SJSA1 (cell line): ENCODE data around the gene ACKR2. TPM values are rescaled to one million over a fixed set of nuclear protein-coding genes. Genes with fewer than 3 reads are reported as not detected.
A peak's percentile ranks its signal among the peaks of the same experiment; 100 is the strongest.
"Not testable (repeated sequence)": the region's sequence is repeated elsewhere in the genome, so short reads cannot be mapped to it uniquely, and the experiment has no call there.

Experiments
- DNase-seq, 2 experiments: peaks; one replicate each; pipeline ENCODE4 v3.0.0-alpha.2; 2015 to 2020; ENCODE audit warnings: low spot score in 2 of 2, low read depth in 1 of 2
- H3K27ac ChIP-seq: fragments of 250-450 bp; sonication (Bioruptor Pico); 2 replicates; pipeline ENCODE4 v1.5.1; 2020; ENCODE audit warnings: mild to moderate bottlenecking, moderate library complexity
- H3K27me3 ChIP-seq: fragments of 250-450 bp; sonication (Bioruptor Pico); replicated peaks from 2 replicates; pipeline ENCODE4 v1.5.1; 2020; ENCODE audit warnings: mild to moderate bottlenecking, moderate library complexity
- H3K36me3 ChIP-seq: fragments of 250-450 bp; sonication (Bioruptor Pico); 2 replicates; pipeline ENCODE4 v1.5.1; 2020; ENCODE audit warnings: mild to moderate bottlenecking
- H3K4me1 ChIP-seq: fragments of 250-450 bp; sonication (Bioruptor Pico); replicated peaks from 2 replicates; pipeline ENCODE4 v1.6.1; 2021; ENCODE audit warnings: mild to moderate bottlenecking
- H3K4me3 ChIP-seq: fragments of 250-450 bp; sonication (Bioruptor Pico); 2 replicates; pipeline ENCODE4 v1.5.1; 2020; ENCODE audit warnings: mild to moderate bottlenecking
- H3K9me3 ChIP-seq: fragments of 250-450 bp; sonication (Bioruptor Pico); replicated peaks from 2 replicates; pipeline ENCODE4 v1.5.1; 2020; ENCODE audit warnings: mild to moderate bottlenecking
- total RNA-seq: library from RNA; depleted of rRNA; stranded (reverse); fragments of >200 nt; shearing (Covaris generic); gene quantifications from 2 replicates; pipeline ENCODE4 v1.2.3, GENCODE V29; 2014

ACKR2 gene
- total RNA-seq, 1 experiment from 2014 or later = not detected

GRCh38 chr3:42805141-42805821 is 4.0 kb upstream of the ACKR2 start:
- Histone ChIP-seq H3K36me3 (peaks cover 19% of the 10 kb centered on the region), H3K27ac (no peak overlapping the region), H3K27me3 (0 out of 2 replicates have a peak, but pooled peaks cover 3% of the 10 kb centered on the region), H3K4me1 (peaks cover 8% of the 10 kb centered on the region), H3K9me3 (no peaks in the 10 kb centered on the region), H3K4me3 (peak overlapping the region; percentile 65)
- no peak for DNase-seq

GRCh38 chr3:42807929-42808328 is 1.3 kb upstream of the ACKR2 start:
- DNase-seq = no peak

GRCh38 chr3:42810706-42811105 is 1.5 kb downstream of the ACKR2 start:
- not testable (repeated sequence) for H3K4me3 ChIP-seq, H3K4me1 ChIP-seq, H3K36me3 ChIP-seq, H3K27ac ChIP-seq, DNase-seq, H3K27me3 ChIP-seq, H3K9me3 ChIP-seq

More at GRCh38 chr3:42807929-42808328, 1.3 kb upstream of the ACKR2 start:
- no peak overlapping the region for H3K27ac ChIP-seq
- peaks cover 3% of the 10 kb centered on the region for H3K4me1 ChIP-seq
- no peaks in the 10 kb centered on the region for H3K9me3 ChIP-seq
- H3K4me3 ChIP-seq = no peak overlapping the region
- peaks cover 6% of the 10 kb centered on the region for H3K36me3 ChIP-seq
- H3K27me3 ChIP-seq = 0 out of 2 replicates have a peak, but pooled peaks cover 3% of the 10 kb centered on the region

GRCh38 chr3:42811118-42811883 is 2.1 kb downstream of the ACKR2 start:
- H3K4me1 ChIP-seq, DNase-seq, H3K27ac ChIP-seq, H3K4me3 ChIP-seq, H3K9me3 ChIP-seq, H3K36me3 ChIP-seq, H3K27me3 ChIP-seq: not testable (repeated sequence)

- H3K36me3 ChIP-seq = no peaks in the 10 kb centered on the region
- DNase-seq = no peak
- H3K27me3 ChIP-seq = no peaks in the 10 kb centered on the region
- H3K4me1 ChIP-seq = no peaks in the 10 kb centered on the region
- H3K4me3 ChIP-seq = no peak overlapping the region
- H3K9me3 ChIP-seq = no peaks in the 10 kb centered on the region
- no peak overlapping the region for H3K27ac ChIP-seq
Measured at GRCh38 chr3:42814246-42814645, 5.0 kb downstream of the ACKR2 start.

GRCh38 chr3:42814914-42815507 is 5.8 kb downstream of the ACKR2 start:
- Histone ChIP-seq H3K9me3 (no peaks in the 10 kb centered on the region), H3K4me1 (no peaks in the 10 kb centered on the region), H3K27me3 (no peaks in the 10 kb centered on the region), H3K36me3 (no peaks in the 10 kb centered on the region), H3K27ac (no peak overlapping the region), H3K4me3 (no peak overlapping the region)
- DNase-seq = no peak

- H3K27ac ChIP-seq = no peak overlapping the region
- no peaks in the 10 kb centered on the region for H3K9me3 ChIP-seq
- H3K27me3 ChIP-seq = no peaks in the 10 kb centered on the region
- no peaks in the 10 kb centered on the region for H3K4me1 ChIP-seq
- H3K4me3 ChIP-seq = no peak overlapping the region
- no peaks in the 10 kb centered on the region for H3K36me3 ChIP-seq
- DNase-seq = no peak
Measured at GRCh38 chr3:42815826-42816225, 6.6 kb downstream of the ACKR2 start.

GRCh38 chr3:42819351-42819965 is 10.2 kb downstream of the ACKR2 start:
- Histone ChIP-seq H3K9me3 (no peaks in the 10 kb centered on the region), H3K4me3 (no peak overlapping the region), H3K27me3 (no peaks in the 10 kb centered on the region), H3K36me3 (no peaks in the 10 kb centered on the region), H3K27ac (no peak overlapping the region), H3K4me1 (no peaks in the 10 kb centered on the region)
- no peak for DNase-seq

- Histone ChIP-seq H3K4me1 (no peaks in the 10 kb centered on the region), H3K27ac (no peak overlapping the region), H3K4me3 (no peak overlapping the region), H3K9me3 (no peaks in the 10 kb centered on the region), H3K36me3 (no peaks in the 10 kb centered on the region), H3K27me3 (no peaks in the 10 kb centered on the region)
- DNase-seq = no peak
Measured at GRCh38 chr3:42820746-42821051, 11.5 kb downstream of the ACKR2 start.

- DNase-seq = no peak
- H3K4me1 ChIP-seq = no peaks in the 10 kb centered on the region
- no peaks in the 10 kb centered on the region for H3K27me3 ChIP-seq
- H3K27ac ChIP-seq = no peak overlapping the region
- H3K4me3 ChIP-seq = no peak overlapping the region
- no peaks in the 10 kb centered on the region for H3K9me3 ChIP-seq
- H3K36me3 ChIP-seq = no peaks in the 10 kb centered on the region
Measured at GRCh38 chr3:42822828-42823227, 13.6 kb downstream of the ACKR2 start.

- no peak for DNase-seq
- Histone ChIP-seq H3K4me1 (no peaks in the 10 kb centered on the region), H3K36me3 (no peaks in the 10 kb centered on the region), H3K27me3 (no peaks in the 10 kb centered on the region), H3K9me3 (no peaks in the 10 kb centered on the region), H3K4me3 (no peak overlapping the region), H3K27ac (no peak overlapping the region)
Measured at GRCh38 chr3:42823351-42823750, 14.1 kb downstream of the ACKR2 start.

- DNase-seq = peak in 1 of 2 experiments; percentile 14
- Histone ChIP-seq H3K4me1 (no peaks in the 10 kb centered on the region), H3K4me3 (no peak overlapping the region), H3K9me3 (no peaks in the 10 kb centered on the region), H3K27me3 (no peaks in the 10 kb centered on the region), H3K27ac (no peak overlapping the region), H3K36me3 (no peaks in the 10 kb centered on the region)
Measured at GRCh38 chr3:42826141-42826540, 16.9 kb downstream of the ACKR2 start.

- no peaks in the 10 kb centered on the region for H3K36me3 ChIP-seq
- no peaks in the 10 kb centered on the region for H3K27me3 ChIP-seq
- no peaks in the 10 kb centered on the region for H3K9me3 ChIP-seq
- H3K27ac ChIP-seq = no peak overlapping the region
- no peak for DNase-seq
- H3K4me3 ChIP-seq = no peak overlapping the region
- H3K4me1 ChIP-seq = no peaks in the 10 kb centered on the region
Measured at GRCh38 chr3:42827023-42827422, 17.8 kb downstream of the ACKR2 start.

GRCh38 chr3:42827654-42828053 is 18.4 kb downstream of the ACKR2 start:
- Histone ChIP-seq H3K27me3 (no peaks in the 10 kb centered on the region), H3K4me1 (no peaks in the 10 kb centered on the region), H3K9me3 (no peaks in the 10 kb centered on the region), H3K27ac (no peak overlapping the region), H3K4me3 (no peak overlapping the region), H3K36me3 (no peaks in the 10 kb centered on the region)
- DNase-seq = no peak
